Measurements from ENCODE around the gene TOR4A.

Gene TOR4A

DNA sequence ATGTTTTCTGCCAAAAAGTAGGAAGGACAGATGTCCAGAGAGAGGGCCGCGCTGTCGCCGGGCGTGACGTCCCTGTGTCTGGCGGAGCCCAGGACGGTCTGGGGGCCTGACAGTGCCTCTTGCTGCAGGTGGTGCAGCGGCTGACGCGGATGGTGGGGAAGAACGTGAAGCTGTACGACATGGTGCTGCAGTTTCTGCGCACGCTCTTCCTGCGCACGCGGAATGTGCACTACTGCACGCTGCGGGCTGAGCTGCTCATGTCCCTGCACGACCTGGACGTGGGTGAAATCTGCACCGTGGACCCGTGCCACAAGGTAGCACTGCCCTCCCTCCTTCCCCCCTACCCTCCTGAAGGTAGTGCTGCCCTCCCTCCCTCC lies 14.6 kb upstream of the TOR4A start:
- H3K27me3 ChIP-seq (ENCODE audit: insufficient read depth, low read length, poor library complexity): no peaks in the 10 kb centered on the region
- peaks cover 12% of the 10 kb centered on the region; the same call in 1 of the 2 replicates for H3K79me2 ChIP-seq (ENCODE audit: insufficient read depth, low read length)
- no peaks in the 10 kb centered on the region for H3K9me3 ChIP-seq (ENCODE audit: insufficient read depth, low read length, severe bottlenecking)
- TF ChIP-seq CTCF (IDR thresholded peaks at IDR 0.05; ENCODE audit: borderline replicate concordance, extremely low read depth, low read length, poor library complexity, severe bottlenecking) (no peak), EZH2 (IDR thresholded peaks at IDR 0.05; ENCODE audit: borderline replicate concordance, low read depth, low read length, severe bottlenecking) (no peak)
- H3K4me1 ChIP-seq (ENCODE audit: insufficient read depth, low read length): no peaks in the 10 kb centered on the region
- no peak for DNase-seq
- H3K27ac ChIP-seq (ENCODE audit: low read length): no peak overlapping the region
- H3K4me2 ChIP-seq (ENCODE audit: insufficient read depth, low read length): no peak overlapping the region
- no peak for ATAC-seq (ENCODE audit: insufficient read depth, low read depth)
- H3K36me3 ChIP-seq (ENCODE audit: insufficient read depth, low read length): peaks cover 54% of the 10 kb centered on the region
- H4K20me1 ChIP-seq (ENCODE audit: insufficient read depth, low read length): peaks cover 8% of the 10 kb centered on the region
- H3K9ac ChIP-seq (ENCODE audit: low read depth, low read length): no peak overlapping the region
- no peak overlapping the region for H2AFZ ChIP-seq (ENCODE audit: low read depth, low read length)
- no peak overlapping the region for H3K4me3 ChIP-seq (ENCODE audit: low read depth in 1 of 2, low read length in 2 of 2)

DNA sequence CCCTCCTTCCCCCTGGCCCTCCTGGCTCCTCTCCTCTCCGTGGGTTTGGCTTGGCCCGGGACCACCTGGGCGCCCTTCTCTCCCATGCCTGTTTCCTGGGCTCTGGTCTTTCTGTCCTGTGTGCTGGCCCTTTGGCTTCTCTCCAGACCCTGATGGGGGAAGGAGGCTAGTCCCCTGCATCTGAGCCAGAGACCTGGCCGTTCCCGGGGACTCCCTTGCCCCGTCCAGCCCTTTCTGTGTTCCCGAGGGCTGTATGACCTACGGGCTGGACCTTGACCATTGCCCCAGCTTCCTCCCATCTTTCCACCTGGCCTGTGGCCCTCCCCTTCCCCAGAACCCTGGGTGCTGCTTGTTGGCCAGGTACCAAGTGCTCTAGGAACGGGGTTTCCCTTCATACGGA lies 14.0 kb upstream of the TOR4A start:
- Histone ChIP-seq H3K27ac (ENCODE audit: low read length) (no peak overlapping the region), H3K36me3 (ENCODE audit: insufficient read depth, low read length) (peaks cover 55% of the 10 kb centered on the region), H3K79me2 (ENCODE audit: insufficient read depth, low read length) (peaks cover 9% of the 10 kb centered on the region; the same call in 1 of the 2 replicates), H4K20me1 (ENCODE audit: insufficient read depth, low read length) (peaks cover 11% of the 10 kb centered on the region), H3K27me3 (ENCODE audit: insufficient read depth, low read length, poor library complexity) (no peaks in the 10 kb centered on the region), H3K9me3 (ENCODE audit: insufficient read depth, low read length, severe bottlenecking) (no peaks in the 10 kb centered on the region), H2AFZ (ENCODE audit: low read depth, low read length) (no peak overlapping the region), H3K4me3 (ENCODE audit: low read depth in 1 of 2, low read length in 2 of 2) (no peak overlapping the region), H3K4me2 (ENCODE audit: insufficient read depth, low read length) (no peak overlapping the region), H3K9ac (ENCODE audit: low read depth, low read length) (no peak overlapping the region), H3K4me1 (ENCODE audit: insufficient read depth, low read length) (no peaks in the 10 kb centered on the region)
- no peak for DNase-seq
- TF ChIP-seq EZH2 (IDR thresholded peaks at IDR 0.05; ENCODE audit: borderline replicate concordance, low read depth, low read length, severe bottlenecking) (no peak), CTCF (IDR thresholded peaks at IDR 0.05; ENCODE audit: borderline replicate concordance, extremely low read depth, low read length, poor library complexity, severe bottlenecking) (no peak)
- ATAC-seq (ENCODE audit: insufficient read depth, low read depth): no peak

- H3K27me3 ChIP-seq (ENCODE audit: insufficient read depth, low read length, poor library complexity): no peaks in the 10 kb centered on the region
- no peak for DNase-seq
- no peak overlapping the region for H2AFZ ChIP-seq (ENCODE audit: low read depth, low read length)
- peaks cover 5% of the 10 kb centered on the region; the same call in 1 of the 2 replicates for H3K79me2 ChIP-seq (ENCODE audit: insufficient read depth, low read length)
- peaks cover 16% of the 10 kb centered on the region for H4K20me1 ChIP-seq (ENCODE audit: insufficient read depth, low read length)
- H3K4me1 ChIP-seq (ENCODE audit: insufficient read depth, low read length): no peaks in the 10 kb centered on the region
- ATAC-seq (ENCODE audit: insufficient read depth, low read depth): no peak
- H3K36me3 ChIP-seq (ENCODE audit: insufficient read depth, low read length): peaks cover 55% of the 10 kb centered on the region
- no peak overlapping the region for H3K4me3 ChIP-seq (ENCODE audit: low read depth in 1 of 2, low read length in 2 of 2)
- H3K9ac ChIP-seq (ENCODE audit: low read depth, low read length): no peak overlapping the region
- TF ChIP-seq EZH2 (IDR thresholded peaks at IDR 0.05; ENCODE audit: borderline replicate concordance, low read depth, low read length, severe bottlenecking) (no peak), CTCF (IDR thresholded peaks at IDR 0.05; ENCODE audit: borderline replicate concordance, extremely low read depth, low read length, poor library complexity, severe bottlenecking) (no peak)
- no peaks in the 10 kb centered on the region for H3K9me3 ChIP-seq (ENCODE audit: insufficient read depth, low read length, severe bottlenecking)
- no peak overlapping the region for H3K4me2 ChIP-seq (ENCODE audit: insufficient read depth, low read length)
- H3K27ac ChIP-seq (ENCODE audit: low read length): no peak overlapping the region
Measured at GRCh38 chr9:137264067-137264466, 13.5 kb upstream of the TOR4A start.
